HK-2 (cell line): ENCODE results near the gene KRT73.

Experiments used
- DNase-seq: peaks from one replicate; pipeline ENCODE4 v3.0.0-alpha.2; 2018; ENCODE audit not compliant: unreplicated experiment

KRT73 gene

GRCh38 chr12:52568111-52568510 lies 50.2 kb downstream of the KRT73 start:
- DNase-seq = no peak

GRCh38 chr12:52566847-52567291 lies 51.5 kb downstream of the KRT73 start:
- no peak for DNase-seq

GRCh38 chr12:52564582-52564981 lies 53.8 kb downstream of the KRT73 start:
- DNase-seq = no peak

- no peak for DNase-seq
These were observed 56.4 kb downstream of the KRT73 start for GRCh38 chr12:52561880-52562449.

- no peak for DNase-seq
These were observed 58.4 kb downstream of the KRT73 start for GRCh38 chr12:52559979-52560378.

GRCh38 chr12:52558781-52559445 lies 59.4 kb downstream of the KRT73 start:
- DNase-seq = no peak
